NK-92 (cell line): ENCODE data around the gene PSAPL1.
"Not testable (repeated sequence)": the region's sequence is repeated elsewhere in the genome, so short reads cannot be mapped to it uniquely, and the experiment has no call there.

Experiments used
- DNase-seq: peaks from one replicate; lab custom pipeline; 2025; ENCODE audit not compliant: unreplicated experiment; lab: John Stamatoyannopoulos, UW

Gene PSAPL1

GRCh38 chr4:7459471-7459870 lies 24.7 kb upstream of the PSAPL1 start:
- DNase-seq, result no peak

GRCh38 chr4:7458477-7458876 lies 23.7 kb upstream of the PSAPL1 start:
- no peak for DNase-seq

GRCh38 chr4:7458066-7458425 lies 23.3 kb upstream of the PSAPL1 start:
- no peak for DNase-seq

GRCh38 chr4:7457201-7458065 lies 22.7 kb upstream of the PSAPL1 start:
- DNase-seq, result no peak

GRCh38 chr4:7452802-7453201 lies 18.1 kb upstream of the PSAPL1 start:
- DNase-seq, result not testable (repeated sequence)

- DNase-seq, result no peak
Measured at GRCh38 chr4:7451800-7452199, 17.1 kb upstream of the PSAPL1 start.

GRCh38 chr4:7451434-7451789 lies 16.7 kb upstream of the PSAPL1 start:
- DNase-seq, result no peak

GRCh38 chr4:7450775-7451433 lies 16.2 kb upstream of the PSAPL1 start:
- no peak for DNase-seq

GRCh38 chr4:7448036-7448435 lies 13.3 kb upstream of the PSAPL1 start:
- no peak for DNase-seq

- DNase-seq, result no peak
Measured at GRCh38 chr4:7447236-7447635, 12.5 kb upstream of the PSAPL1 start.

GRCh38 chr4:7444731-7445130 lies 10.0 kb upstream of the PSAPL1 start:
- DNase-seq, result no peak

GRCh38 chr4:7444314-7444713 lies 9.6 kb upstream of the PSAPL1 start:
- no peak for DNase-seq

- no peak for DNase-seq
Measured at GRCh38 chr4:7442574-7443162, 7.9 kb upstream of the PSAPL1 start.

- DNase-seq, result no peak
Measured at GRCh38 chr4:7441201-7441600, 6.5 kb upstream of the PSAPL1 start.

GRCh38 chr4:7439699-7440098 lies 5.0 kb upstream of the PSAPL1 start:
- DNase-seq, result no peak

- DNase-seq, result no peak
Measured at GRCh38 chr4:7436256-7436655, 1.5 kb upstream of the PSAPL1 start.

GRCh38 chr4:7435471-7436061 lies 836 bp upstream of the PSAPL1 start:
- DNase-seq, result no peak

GRCh38 chr4:7434141-7434765 lies 477 bp downstream of the PSAPL1 start:
- no peak for DNase-seq

- no peak for DNase-seq
Measured at GRCh38 chr4:7433376-7434140, 1.2 kb downstream of the PSAPL1 start.

GRCh38 chr4:7432531-7433375 lies 2.0 kb downstream of the PSAPL1 start:
- DNase-seq, result no peak
